GM18526 (cell line): ENCODE measurements around the gene VAPB.

Source experiments
- POLR2A ChIP-seq: IDR thresholded peaks from 3 replicates; pipeline ENCODE4 v1.6.1; 2011; ENCODE audit not compliant: insufficient read length; ENCODE audit errors: extremely low read depth

The VAPB gene

GRCh38 chr20:58473453-58474425, 84.7 kb downstream of the VAPB start:
- no peak for TF ChIP-seq POLR2A

GRCh38 chr20:58475466-58475865, 86.4 kb downstream of the VAPB start:
- TF ChIP-seq POLR2A = no peak

- TF ChIP-seq POLR2A = no peak
Observed at GRCh38 chr20:58478141-58478805, 89.2 kb downstream of the VAPB start.

- TF ChIP-seq POLR2A = no peak
Observed at GRCh38 chr20:58479726-58480440, 90.9 kb downstream of the VAPB start.

- TF ChIP-seq POLR2A = no peak
Observed at GRCh38 chr20:58480551-58481336, 91.7 kb downstream of the VAPB start.

- no peak for TF ChIP-seq POLR2A
Observed at GRCh38 chr20:58481481-58482021, 92.5 kb downstream of the VAPB start.

GRCh38 chr20:58482416-58482815, 93.4 kb downstream of the VAPB start:
- TF ChIP-seq POLR2A = no peak

- TF ChIP-seq POLR2A = no peak
Observed at GRCh38 chr20:58483051-58483450, 94.0 kb downstream of the VAPB start.

GRCh38 chr20:58483470-58483869, 94.4 kb downstream of the VAPB start:
- no peak for TF ChIP-seq POLR2A

GRCh38 chr20:58485393-58485792, 96.4 kb downstream of the VAPB start:
- TF ChIP-seq POLR2A = no peak

- TF ChIP-seq POLR2A = no peak
Observed at GRCh38 chr20:58486207-58486606, 97.2 kb downstream of the VAPB start.

- TF ChIP-seq POLR2A = no peak
Observed at GRCh38 chr20:58492074-58492718, 103.2 kb downstream of the VAPB start.

- no peak for TF ChIP-seq POLR2A
Observed at GRCh38 chr20:58492795-58493524, 103.9 kb downstream of the VAPB start.
